Duodenal mucosa (tissue), 2 donors: ENCODE data around the gene UNC119.
"Not testable (repeated sequence)": the region's sequence is repeated elsewhere in the genome, so short reads cannot be mapped to it uniquely, and the experiment has no call there.

ENCODE experiments used
- H3K27ac ChIP-seq: one replicate; pipeline ENCODE4 v1.7.0; 2013; ENCODE audit warnings: low read depth, low read length
- H3K27me3 ChIP-seq, 2 donors: one replicate each; pipeline ENCODE4 v1.7.0; 2013; ENCODE audit warnings: low read length in 2 of 2, control low read depth in 1 of 2; ENCODE audit not compliant: insufficient read depth in 2 of 2, control insufficient read depth in 1 of 2
- H3K36me3 ChIP-seq, 2 donors: one replicate each; pipeline ENCODE4 v1.7.0; 2013; ENCODE audit warnings: low read length in 2 of 2, control low read depth in 1 of 2; ENCODE audit not compliant: insufficient read depth in 2 of 2, control insufficient read depth in 1 of 2
- H3K4me1 ChIP-seq, 2 donors: one replicate each; pipeline ENCODE4 v1.7.0; 2013; ENCODE audit warnings: low read length in 2 of 2, control low read depth in 1 of 2; ENCODE audit not compliant: insufficient read depth in 2 of 2, control insufficient read depth in 1 of 2
- H3K4me3 ChIP-seq, 2 donors: one replicate each; pipeline ENCODE4 v1.7.0; 2013; ENCODE audit warnings: low read length in 2 of 2, low read depth in 1 of 2
- H3K9ac ChIP-seq, 2 donors: one replicate each; pipeline ENCODE4 v1.7.0; 2013; ENCODE audit warnings: low read length in 2 of 2, low read depth in 1 of 2
- H3K9me3 ChIP-seq, 2 donors: one replicate each; pipeline ENCODE4 v1.7.0; 2013; ENCODE audit warnings: low read length in 2 of 2, control low read depth in 1 of 2; ENCODE audit not compliant: control insufficient read depth in 1 of 2

Gene UNC119

DNA sequence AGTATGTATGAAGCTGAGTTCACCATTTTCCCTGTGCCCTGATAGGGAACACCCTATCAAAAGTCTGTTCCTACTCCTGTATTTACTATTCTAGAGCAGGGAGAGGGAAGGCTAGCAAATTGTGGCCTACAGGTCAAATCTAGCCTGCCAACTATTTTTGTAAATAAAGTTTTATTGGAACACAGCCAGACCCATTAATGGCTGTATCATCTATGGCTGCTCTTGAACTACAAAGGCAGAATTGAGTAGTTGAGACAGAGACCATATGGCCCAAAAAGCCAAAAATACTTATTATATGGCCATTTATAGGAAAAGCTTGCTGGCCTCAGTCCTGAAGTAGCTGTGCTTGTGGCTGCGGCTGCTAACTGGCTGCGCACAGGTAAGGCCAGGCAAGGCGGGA, 28.5 kb upstream of the UNC119 start:
- H3K27me3 ChIP-seq: no peaks in the 10 kb centered on the region
- H3K4me3 ChIP-seq: no peak overlapping the region
- no peak overlapping the region for H3K9ac ChIP-seq
- H3K9me3 ChIP-seq: no peaks in the 10 kb centered on the region
- H3K36me3 ChIP-seq: peaks cover 22 to 65% of the 10 kb centered on the region in 2 donors
- H3K27ac ChIP-seq: no peak overlapping the region
- peaks cover 0 to 10% of the 10 kb centered on the region in 2 donors for H3K4me1 ChIP-seq

- no peak overlapping the region for H3K4me3 ChIP-seq
- peaks cover 8 to 51% of the 10 kb centered on the region in 2 donors for H3K36me3 ChIP-seq
- H3K9ac ChIP-seq: no peak overlapping the region
- peaks cover 0 to 12% of the 10 kb centered on the region in 2 donors for H3K4me1 ChIP-seq
- H3K27ac ChIP-seq: no peak overlapping the region
- H3K27me3 ChIP-seq: no peaks in the 10 kb centered on the region
- no peaks in the 10 kb centered on the region for H3K9me3 ChIP-seq
These were observed 27.1 kb upstream of the UNC119 start for GRCh38 chr17:28579526-28579925.

DNA sequence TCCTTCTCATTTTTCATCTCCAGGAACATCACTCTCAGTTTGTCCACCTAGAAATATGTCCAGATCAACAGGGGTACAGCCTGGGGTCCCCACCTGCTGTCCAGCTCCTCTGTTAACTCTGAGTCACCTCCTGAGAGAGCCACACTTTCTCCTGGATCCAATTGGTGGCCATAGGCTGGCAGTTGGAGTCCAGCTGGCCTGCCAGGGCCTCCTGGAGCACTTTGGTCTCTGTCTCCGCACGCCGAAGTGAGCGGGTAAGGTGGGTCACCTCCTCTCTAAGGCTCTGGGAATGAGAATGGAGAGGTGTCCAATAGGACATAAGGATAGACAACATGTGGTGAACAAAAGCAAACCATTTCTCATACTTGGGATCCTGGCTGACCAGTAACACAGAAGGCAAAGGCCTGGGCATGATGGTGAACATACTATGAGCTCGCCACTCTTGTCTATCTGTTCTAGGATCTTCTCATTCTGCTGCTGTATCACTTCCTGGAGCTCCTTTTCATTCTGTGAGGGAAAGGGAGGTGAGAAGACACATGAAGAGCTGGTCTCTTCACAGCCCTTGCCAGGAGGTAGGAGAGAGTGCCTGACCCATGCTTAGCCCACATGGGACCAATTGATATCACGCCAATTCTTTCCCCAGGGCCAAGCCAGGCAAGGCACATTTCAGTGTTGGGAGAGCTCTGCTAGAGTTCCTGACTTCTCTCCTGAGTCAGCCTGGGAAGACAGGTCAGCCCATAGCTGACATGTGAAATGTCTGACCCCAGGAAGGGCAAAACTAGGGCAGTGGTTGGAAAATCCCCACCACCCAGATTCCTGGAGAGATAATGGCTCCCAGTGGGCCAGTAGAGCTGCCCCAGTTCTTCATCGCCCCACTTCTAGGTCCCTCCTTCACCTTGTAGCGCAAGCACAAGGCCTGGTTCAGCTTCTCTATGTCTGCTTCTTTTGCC, 26.1 kb upstream of the UNC119 start:
- Histone ChIP-seq H3K9me3 (no peaks in the 10 kb centered on the region), H3K27ac (no peak overlapping the region), H3K36me3 (peaks cover 0 to 42% of the 10 kb centered on the region in 2 donors), H3K4me3 (no peak overlapping the region), H3K27me3 (no peaks in the 10 kb centered on the region), H3K4me1 (peaks cover 0 to 12% of the 10 kb centered on the region in 2 donors), H3K9ac (no peak overlapping the region)

DNA sequence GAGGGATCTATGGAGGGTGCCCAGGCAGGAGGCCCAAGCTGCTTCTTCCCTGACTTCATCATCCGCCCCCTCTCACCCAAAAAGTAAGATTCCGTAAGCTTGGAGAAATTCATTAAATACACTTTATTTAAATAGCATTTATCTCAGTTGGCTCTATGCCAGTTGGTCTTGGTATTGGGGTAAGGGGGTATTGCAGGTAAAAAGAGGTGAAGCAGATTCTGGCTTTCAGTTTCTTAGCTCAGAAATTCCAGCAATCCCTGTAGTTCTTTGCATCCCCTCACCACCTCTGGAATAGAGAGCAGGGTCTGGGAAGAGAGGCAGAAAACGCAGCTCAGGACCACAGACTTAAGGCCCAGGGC, 25.0 kb upstream of the UNC119 start:
- no peak overlapping the region for H3K27ac ChIP-seq
- H3K4me3 ChIP-seq: no peak overlapping the region
- H3K9me3 ChIP-seq: no peaks in the 10 kb centered on the region
- peaks cover 0 to 33% of the 10 kb centered on the region in 2 donors for H3K36me3 ChIP-seq
- H3K4me1 ChIP-seq: peaks cover 2 to 17% of the 10 kb centered on the region in 2 donors
- no peak overlapping the region for H3K9ac ChIP-seq
- no peaks in the 10 kb centered on the region for H3K27me3 ChIP-seq

GRCh38 chr17:28576758-28577465, 24.5 kb upstream of the UNC119 start, which contains the start of gene ALDOC:
ALDOC (minus strand) TSS chr17:28576895; CDS start chr17:28575532, 1,363 bp downstream.
- Histone ChIP-seq H3K9ac (peak within 1 kb of the TSS in 1 of 2 donors; percentile 66), H3K27ac (no peak within 1 kb of the TSS), H3K4me1 (peaks cover 8 to 23% of the 10 kb centered on the region in 2 donors), H3K36me3 (peaks cover 0 to 27% of the 10 kb centered on the region in 2 donors), H3K4me3 (peak within 1 kb of the TSS; percentile 33 to 42), H3K27me3 (no peaks in the 10 kb centered on the region), H3K9me3 (no peaks in the 10 kb centered on the region)

GRCh38 chr17:28576016-28576415, 23.6 kb upstream of the UNC119 start:
- H3K9ac ChIP-seq, H3K4me3 ChIP-seq, H3K27me3 ChIP-seq, H3K27ac ChIP-seq, H3K9me3 ChIP-seq: not testable (repeated sequence)
- Histone ChIP-seq H3K36me3 (peaks cover 0 to 26% of the 10 kb centered on the region in 2 donors), H3K4me1 (peaks cover 9 to 25% of the 10 kb centered on the region in 2 donors)

- no peaks in the 10 kb centered on the region for H3K27me3 ChIP-seq
- peaks cover 0 to 26% of the 10 kb centered on the region in 2 donors for H3K36me3 ChIP-seq
- no peak overlapping the region for H3K9ac ChIP-seq
- no peak overlapping the region for H3K27ac ChIP-seq
- peaks cover 9 to 30% of the 10 kb centered on the region in 2 donors for H3K4me1 ChIP-seq
- H3K9me3 ChIP-seq: no peaks in the 10 kb centered on the region
- no peak overlapping the region for H3K4me3 ChIP-seq
These were observed 22.8 kb upstream of the UNC119 start for GRCh38 chr17:28575126-28575795.

- Histone ChIP-seq H3K4me1 (peaks cover 16 to 33% of the 10 kb centered on the region in 2 donors), H3K27ac (no peak overlapping the region), H3K36me3 (peaks cover 0 to 19% of the 10 kb centered on the region in 2 donors), H3K9me3 (no peaks in the 10 kb centered on the region), H3K4me3 (no peak overlapping the region), H3K27me3 (no peaks in the 10 kb centered on the region), H3K9ac (no peak overlapping the region)
These were observed 22.1 kb upstream of the UNC119 start for GRCh38 chr17:28574526-28574925.

DNA sequence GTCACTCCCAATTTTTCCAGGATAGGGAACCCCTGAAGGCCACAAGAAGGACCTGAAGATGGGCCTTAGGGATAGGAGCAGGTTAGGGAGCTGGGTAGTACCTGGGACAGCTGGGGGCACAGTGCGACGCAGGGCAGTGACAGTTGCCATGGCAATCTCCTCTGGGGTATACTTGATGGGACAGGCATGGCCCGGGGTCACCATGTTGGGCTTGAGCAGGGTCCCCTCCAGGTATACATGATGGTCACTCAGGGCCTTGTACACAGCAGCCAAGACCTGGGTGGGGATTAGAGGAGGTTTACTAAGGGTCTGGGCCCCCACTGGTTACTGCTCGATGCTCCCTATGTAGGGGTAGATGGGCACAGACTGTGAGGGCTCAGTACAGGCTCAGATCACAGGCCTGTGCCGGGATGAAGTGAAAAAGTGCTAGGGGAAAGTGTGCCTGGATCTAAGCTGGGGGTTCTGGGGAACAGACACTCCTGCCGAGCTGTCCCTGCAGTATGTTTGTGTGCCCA, 21.6 kb upstream of the UNC119 start:
- Histone ChIP-seq H3K36me3 (peaks cover 0 to 16% of the 10 kb centered on the region in 2 donors), H3K4me3 (no peak overlapping the region), H3K27me3 (no peaks in the 10 kb centered on the region), H3K9ac (no peak overlapping the region), H3K4me1 (peaks cover 16 to 33% of the 10 kb centered on the region in 2 donors), H3K27ac (no peak overlapping the region), H3K9me3 (no peaks in the 10 kb centered on the region)
